NCI-H2227 (cell line): ENCODE data around the gene HARS2.
"Not testable (repeated sequence)": the region's sequence is repeated elsewhere in the genome, so short reads cannot be mapped to it uniquely, and the experiment has no call there.

Source experiments
- DNase-seq: peaks from one replicate; lab custom pipeline; 2025; ENCODE audit not compliant: unreplicated experiment; lab: John Stamatoyannopoulos, UW

The HARS2 gene

GRCh38 chr5:140690941-140691924, at the start of gene HARS2, which contains the start of gene HARS1:
Gene HARS2, plus strand, starts transcription at chr5:140691455. Its CDS starts 194 bp downstream, at chr5:140691649.
Gene HARS1, minus strand, starts transcription at chr5:140691370. Its CDS starts 66 bp downstream, at chr5:140691304.
- DNase-seq: peak; percentile 94

- DNase-seq: no peak
Measured at GRCh38 chr5:140641716-140642115, 49.5 kb upstream of the HARS2 start.

- DNase-seq: no peak
Measured at GRCh38 chr5:140642718-140643117, 48.5 kb upstream of the HARS2 start.

GRCh38 chr5:140647042-140647419, 44.2 kb upstream of the HARS2 start:
- DNase-seq: no peak

GRCh38 chr5:140658870-140659269, 32.4 kb upstream of the HARS2 start:
- DNase-seq: no peak

GRCh38 chr5:140660371-140660770, 30.9 kb upstream of the HARS2 start:
- DNase-seq: not testable (repeated sequence)

- DNase-seq: no peak
Measured at GRCh38 chr5:140664030-140664358, 27.3 kb upstream of the HARS2 start.

- DNase-seq: peak; percentile 94
Measured at GRCh38 chr5:140664359-140665119, 26.7 kb upstream of the HARS2 start, which contains the start of gene WDR55. Gene WDR55, plus strand, starts transcription at chr5:140664904. Its CDS starts 9 bp downstream, at chr5:140664913.

GRCh38 chr5:140671035-140671434, 20.2 kb upstream of the HARS2 start:
- not testable (repeated sequence) for DNase-seq

- no peak for DNase-seq
Measured at GRCh38 chr5:140671472-140672125, 19.7 kb upstream of the HARS2 start.

GRCh38 chr5:140672455-140673186, 18.6 kb upstream of the HARS2 start:
- DNase-seq: no peak

GRCh38 chr5:140673187-140673976, 17.9 kb upstream of the HARS2 start, which contains the start of gene DND1:
Gene DND1, minus strand, starts transcription at chr5:140673576. Its CDS starts 34 bp downstream, at chr5:140673542.
- DNase-seq: no peak

- no peak for DNase-seq
Measured at GRCh38 chr5:140674211-140674610, 17.0 kb upstream of the HARS2 start.

- no peak for DNase-seq
Measured at GRCh38 chr5:140674629-140675028, 16.6 kb upstream of the HARS2 start.

GRCh38 chr5:140677947-140678346, 13.3 kb upstream of the HARS2 start:
- no peak for DNase-seq

- no peak for DNase-seq
Measured at GRCh38 chr5:140678993-140679392, 12.3 kb upstream of the HARS2 start.

- DNase-seq: no peak
Measured at GRCh38 chr5:140690376-140690932, 801 bp upstream of the HARS2 start.

- no peak for DNase-seq
Measured at GRCh38 chr5:140694276-140694675, 3.0 kb downstream of the HARS2 start.

GRCh38 chr5:140696891-140697492, 5.7 kb downstream of the HARS2 start:
- no peak for DNase-seq
